ENCODE measurements around the gene PCAT6. TPM values are rescaled to one million over a fixed set of nuclear protein-coding genes. Genes with fewer than 3 reads are reported as not detected.
"Not testable (repeated sequence)": the region's sequence is repeated elsewhere in the genome, so short reads cannot be mapped to it uniquely, and the experiment has no call there.

Gene PCAT6
- total RNA-seq, 2 donors from 2014 or later = 6.2 to 9.0 TPM

DNA sequence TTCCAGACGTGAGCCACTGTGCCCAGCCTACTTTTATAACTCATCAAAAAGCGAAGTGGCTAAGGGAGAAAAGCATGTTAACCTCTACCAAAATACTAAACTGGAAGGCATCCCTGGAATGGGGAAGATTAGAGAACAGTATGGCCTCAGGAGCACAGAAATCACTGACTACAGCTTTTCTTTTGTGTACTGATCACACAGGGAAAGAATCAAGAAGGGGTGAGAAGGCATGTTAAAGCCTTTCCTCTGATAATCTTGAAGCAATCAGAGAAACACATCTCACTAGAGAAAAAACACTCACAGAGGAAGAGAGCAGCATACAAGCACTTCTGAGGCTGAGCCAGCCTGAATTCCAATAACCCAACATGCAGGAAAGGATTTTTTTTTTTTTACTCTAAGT, 10.7 kb downstream of the PCAT6 start:
- Histone ChIP-seq H3K36me3 (no peaks in the 10 kb centered on the region), H3K9me3 (no peaks in the 10 kb centered on the region), H3K27ac (no peak overlapping the region), H3K27me3 (replicated peaks; ENCODE audit: insufficient read depth) (no peaks in the 10 kb centered on the region), H3K4me1 (replicated peaks) (no peaks in the 10 kb centered on the region), H3K4me3 (no peak overlapping the region)
- 25% methylated on average over 2 of the region's 2 CpGs for WGBS
- TF ChIP-seq POLR2A (IDR thresholded peaks at IDR 0.05) (no peak), POLR2AphosphoS5 (IDR thresholded peaks at IDR 0.05) (no peak)
- TF ChIP-seq, protein P1, sequence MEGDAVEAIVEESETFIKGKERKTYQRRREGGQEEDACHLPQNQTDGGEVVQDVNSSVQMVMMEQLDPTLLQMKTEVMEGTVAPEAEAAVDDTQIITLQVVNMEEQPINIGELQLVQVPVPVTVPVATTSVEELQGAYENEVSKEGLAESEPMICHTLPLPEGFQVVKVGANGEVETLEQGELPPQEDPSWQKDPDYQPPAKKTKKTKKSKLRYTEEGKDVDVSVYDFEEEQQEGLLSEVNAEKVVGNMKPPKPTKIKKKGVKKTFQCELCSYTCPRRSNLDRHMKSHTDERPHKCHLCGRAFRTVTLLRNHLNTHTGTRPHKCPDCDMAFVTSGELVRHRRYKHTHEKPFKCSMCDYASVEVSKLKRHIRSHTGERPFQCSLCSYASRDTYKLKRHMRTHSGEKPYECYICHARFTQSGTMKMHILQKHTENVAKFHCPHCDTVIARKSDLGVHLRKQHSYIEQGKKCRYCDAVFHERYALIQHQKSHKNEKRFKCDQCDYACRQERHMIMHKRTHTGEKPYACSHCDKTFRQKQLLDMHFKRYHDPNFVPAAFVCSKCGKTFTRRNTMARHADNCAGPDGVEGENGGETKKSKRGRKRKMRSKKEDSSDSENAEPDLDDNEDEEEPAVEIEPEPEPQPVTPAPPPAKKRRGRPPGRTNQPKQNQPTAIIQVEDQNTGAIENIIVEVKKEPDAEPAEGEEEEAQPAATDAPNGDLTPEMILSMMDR (IDR thresholded peaks at IDR 0.05) = no peak
- intact Hi-C loops (cut with DNase I) = no loop called here
- no peak for DNase-seq (ENCODE audit: low spot score)

DNA sequence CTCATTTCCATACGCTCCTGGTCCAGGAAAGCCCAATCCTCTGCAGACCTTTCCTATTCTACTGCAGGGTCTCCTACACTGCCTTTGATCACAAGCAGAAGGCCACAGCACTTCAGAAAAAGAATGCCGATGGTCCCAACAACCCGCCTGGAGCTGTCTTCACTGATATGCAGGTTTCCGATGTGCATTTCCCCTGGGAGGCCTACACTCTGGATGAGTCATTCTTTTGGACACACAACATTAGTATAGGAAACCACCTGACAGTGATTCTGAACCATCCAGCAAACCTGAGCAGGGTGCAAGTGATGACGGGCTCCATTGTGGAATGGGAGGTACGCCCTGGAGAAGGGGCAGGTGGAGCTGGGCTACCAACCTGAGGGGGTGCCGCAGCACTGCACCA, 15.0 kb downstream of the PCAT6 start:
- Histone ChIP-seq H3K4me3 (no peak overlapping the region), H3K27ac (no peak overlapping the region), H3K9me3 (no peaks in the 10 kb centered on the region), H3K4me1 (replicated peaks) (no peaks in the 10 kb centered on the region), H3K27me3 (replicated peaks; ENCODE audit: insufficient read depth) (no peaks in the 10 kb centered on the region), H3K36me3 (no peaks in the 10 kb centered on the region)
- intact Hi-C loops (cut with DNase I) = no loop called here
- no peak for TF ChIP-seq POLR2AphosphoS5 (IDR thresholded peaks at IDR 0.05)
- TF ChIP-seq, protein P1 (IDR thresholded peaks at IDR 0.05) = no peak
- TF ChIP-seq POLR2A (IDR thresholded peaks at IDR 0.05) = no peak
- WGBS = 88% methylated on average over 7 of the region's 7 CpGs
- no peak for DNase-seq (ENCODE audit: low spot score)

DNA sequence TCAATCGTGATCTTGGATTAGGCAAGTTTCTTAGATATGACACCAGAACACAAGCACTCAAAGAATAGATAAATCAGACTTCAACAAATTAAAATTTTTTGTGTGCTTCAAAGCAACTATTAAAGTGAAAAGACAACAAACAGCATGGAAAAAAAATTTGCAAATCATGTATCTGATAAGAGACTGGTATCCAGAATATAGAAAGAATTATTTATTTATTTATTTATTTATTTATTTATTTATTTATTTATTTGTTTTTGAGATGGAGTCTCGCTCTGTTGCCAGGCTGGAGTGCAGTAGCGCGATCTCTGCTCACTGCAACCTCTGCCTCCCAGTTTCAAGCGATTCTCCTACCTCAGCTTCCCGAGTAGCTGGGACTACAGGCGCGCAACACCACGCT, 18.5 kb downstream of the PCAT6 start:
- intact Hi-C loops (cut with DNase I) = not testable (repeated sequence)

DNA sequence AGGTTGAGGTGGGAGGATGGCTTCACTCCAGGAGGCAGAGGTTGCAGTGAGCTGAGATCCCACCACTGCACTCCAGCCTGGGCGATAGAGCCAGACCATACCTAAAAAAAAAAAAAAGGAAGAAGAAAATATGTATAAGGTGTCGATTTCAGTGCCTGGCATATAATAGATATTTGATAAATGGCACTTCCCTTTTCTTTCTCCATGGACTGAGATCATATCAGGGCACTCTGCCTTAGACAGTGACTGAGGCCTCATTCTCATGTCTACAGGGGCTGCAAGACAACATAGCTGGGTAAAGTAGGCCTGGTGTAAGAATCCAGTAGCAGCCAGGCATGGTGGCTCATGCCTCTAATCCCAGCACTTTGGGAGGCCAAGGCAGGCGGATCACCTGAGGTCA, 21.2 kb downstream of the PCAT6 start:
- intact Hi-C loops (cut with DNase I) = no loop called here
- no peak for TF ChIP-seq POLR2A (IDR thresholded peaks at IDR 0.05)
- no peak for TF ChIP-seq POLR2AphosphoS5 (IDR thresholded peaks at IDR 0.05)
- TF ChIP-seq, protein P1 (IDR thresholded peaks at IDR 0.05) = no peak
- H3K27me3 ChIP-seq (replicated peaks; ENCODE audit: insufficient read depth) = no peaks in the 10 kb centered on the region
- H3K9me3 ChIP-seq = no peaks in the 10 kb centered on the region
- H3K4me1 ChIP-seq (replicated peaks) = no peaks in the 10 kb centered on the region
- H3K36me3 ChIP-seq = no peaks in the 10 kb centered on the region
- no peak overlapping the region for H3K4me3 ChIP-seq
- 84% methylated on average over 3 of the region's 3 CpGs for WGBS
- no peak overlapping the region for H3K27ac ChIP-seq
- DNase-seq (ENCODE audit: low spot score) = no peak

More for the DNA sequence above, 18.5 kb downstream of the PCAT6 start:
- not testable (repeated sequence) for H3K4me3 ChIP-seq; H3K9me3 ChIP-seq; H3K36me3 ChIP-seq; DNase-seq (ENCODE audit: low spot score); H3K27ac ChIP-seq; H3K4me1 ChIP-seq (replicated peaks); H3K27me3 ChIP-seq (replicated peaks; ENCODE audit: insufficient read depth)
- 95% methylated on average over 9 of the region's 9 CpGs for WGBS

DNA sequence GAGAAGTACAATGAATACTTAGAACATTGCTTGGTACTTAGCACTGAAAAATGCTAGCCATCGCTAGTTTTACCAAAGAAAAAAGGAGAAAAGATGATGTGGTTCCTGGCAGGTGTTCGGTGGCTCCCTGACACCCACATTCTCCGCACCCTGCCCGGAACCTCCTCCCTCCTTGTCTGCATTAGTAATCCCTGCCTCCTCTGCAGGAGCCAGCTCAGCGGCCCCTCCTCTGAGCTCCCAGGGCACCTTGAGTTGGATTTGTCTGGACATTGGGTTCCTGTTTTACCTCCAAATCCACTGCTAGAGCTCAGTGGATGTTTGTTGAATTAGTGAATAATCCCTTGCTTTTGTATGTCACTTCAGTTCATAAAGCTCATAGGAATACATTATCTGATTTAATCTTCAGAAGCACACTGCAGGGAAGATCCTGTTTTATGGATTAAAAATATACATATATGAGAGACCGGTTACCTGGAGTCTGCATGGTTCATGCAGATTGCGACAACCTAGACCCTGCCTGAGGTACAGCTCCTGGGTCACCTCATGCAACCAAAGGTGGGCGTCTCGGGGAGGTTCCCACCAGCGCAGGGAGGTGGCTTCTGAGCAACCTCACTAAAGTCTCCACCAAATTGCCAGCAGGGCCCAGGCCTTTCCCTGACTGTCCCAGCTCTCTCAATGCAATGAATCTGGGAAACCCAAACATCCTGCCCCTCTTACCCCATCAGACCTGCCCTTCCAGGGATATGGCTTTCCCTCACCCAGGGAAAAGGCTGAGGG, 24.2 kb downstream of the PCAT6 start:
- DNase-seq (ENCODE audit: low spot score) = no peak
- WGBS = 68% methylated on average over 10 of the region's 10 CpGs
- no peak for TF ChIP-seq POLR2A (IDR thresholded peaks at IDR 0.05)
- TF ChIP-seq, protein P1 (IDR thresholded peaks at IDR 0.05) = no peak
- no peak for TF ChIP-seq POLR2AphosphoS5 (IDR thresholded peaks at IDR 0.05)
- no peaks in the 10 kb centered on the region for H3K4me1 ChIP-seq (replicated peaks)
- intact Hi-C loops (cut with DNase I) = no loop called here
- no peak overlapping the region for H3K4me3 ChIP-seq
- H3K27me3 ChIP-seq (replicated peaks; ENCODE audit: insufficient read depth) = no peaks in the 10 kb centered on the region
- no peaks in the 10 kb centered on the region for H3K9me3 ChIP-seq
- H3K36me3 ChIP-seq = no peaks in the 10 kb centered on the region
- H3K27ac ChIP-seq = no peak overlapping the region

Data from prostate gland (tissue), 2 donors.